Omental fat pad (tissue), 4 donors: Measurements from ENCODE around the gene PSTPIP1. TPM values are rescaled to one million over a fixed set of nuclear protein-coding genes. Genes with fewer than 3 reads are reported as not detected.
A peak's percentile ranks its signal among the peaks of the same experiment; 100 is the strongest.

Experiments
- ATAC-seq: fragments of 150-250 bp; one replicate; pipeline ENCODE4 v1.9.1; 2016; ENCODE audit warnings: mild to moderate bottlenecking, moderate library complexity; ENCODE audit not compliant: low FRiP score
- DNase-seq: peaks from one replicate; pipeline ENCODE4 v3.0.0-alpha.2; 2019; ENCODE audit warnings: low spot score
- total RNA-seq, 4 donors: library from RNA; depleted of rRNA; stranded (reverse); fragments of >200 nt; gene quantifications; one replicate each; pipeline ENCODE4 v1.1.0, GENCODE V29; 2016
- TF ChIP-seq, protein P1 (sequence below), 3 donors: fragments of 450-650 bp; IDR thresholded peaks; one replicate each; pipeline ENCODE4 v1.5.1; 2016 to 2017; ENCODE audit warnings: antibody characterized with exemption in 3 of 3, mild to moderate bottlenecking in 3 of 3, moderate library complexity in 2 of 3

PSTPIP1 gene
- total RNA-seq, 4 donors from 2014 or later = 6.3 to 38.5 (median 15.1) TPM

DNA sequence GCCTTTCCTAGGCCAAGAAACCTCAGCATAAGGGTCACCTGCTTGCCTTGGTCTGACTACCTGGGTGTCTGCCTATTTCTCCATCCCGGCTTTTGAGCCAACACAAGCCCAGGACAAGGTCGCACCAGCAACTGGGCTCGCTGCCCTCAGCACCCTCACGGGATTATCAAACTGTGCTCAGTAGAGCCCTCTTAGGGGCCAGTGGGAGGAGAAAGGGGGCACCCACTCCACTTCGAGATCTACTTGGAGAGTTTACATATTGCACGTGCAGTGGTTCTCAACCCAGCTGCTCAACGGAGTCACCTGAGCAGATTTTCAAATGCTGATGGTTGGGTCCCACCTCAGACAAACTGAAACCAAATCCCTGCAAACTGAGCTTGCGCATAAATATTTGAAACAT is 44.9 kb downstream of the PSTPIP1 start:
- DNase-seq = no peak
- TF ChIP-seq, protein P1, sequence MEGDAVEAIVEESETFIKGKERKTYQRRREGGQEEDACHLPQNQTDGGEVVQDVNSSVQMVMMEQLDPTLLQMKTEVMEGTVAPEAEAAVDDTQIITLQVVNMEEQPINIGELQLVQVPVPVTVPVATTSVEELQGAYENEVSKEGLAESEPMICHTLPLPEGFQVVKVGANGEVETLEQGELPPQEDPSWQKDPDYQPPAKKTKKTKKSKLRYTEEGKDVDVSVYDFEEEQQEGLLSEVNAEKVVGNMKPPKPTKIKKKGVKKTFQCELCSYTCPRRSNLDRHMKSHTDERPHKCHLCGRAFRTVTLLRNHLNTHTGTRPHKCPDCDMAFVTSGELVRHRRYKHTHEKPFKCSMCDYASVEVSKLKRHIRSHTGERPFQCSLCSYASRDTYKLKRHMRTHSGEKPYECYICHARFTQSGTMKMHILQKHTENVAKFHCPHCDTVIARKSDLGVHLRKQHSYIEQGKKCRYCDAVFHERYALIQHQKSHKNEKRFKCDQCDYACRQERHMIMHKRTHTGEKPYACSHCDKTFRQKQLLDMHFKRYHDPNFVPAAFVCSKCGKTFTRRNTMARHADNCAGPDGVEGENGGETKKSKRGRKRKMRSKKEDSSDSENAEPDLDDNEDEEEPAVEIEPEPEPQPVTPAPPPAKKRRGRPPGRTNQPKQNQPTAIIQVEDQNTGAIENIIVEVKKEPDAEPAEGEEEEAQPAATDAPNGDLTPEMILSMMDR (IDR thresholded peaks at IDR 0.05) = no peak
- no peak for ATAC-seq

DNA sequence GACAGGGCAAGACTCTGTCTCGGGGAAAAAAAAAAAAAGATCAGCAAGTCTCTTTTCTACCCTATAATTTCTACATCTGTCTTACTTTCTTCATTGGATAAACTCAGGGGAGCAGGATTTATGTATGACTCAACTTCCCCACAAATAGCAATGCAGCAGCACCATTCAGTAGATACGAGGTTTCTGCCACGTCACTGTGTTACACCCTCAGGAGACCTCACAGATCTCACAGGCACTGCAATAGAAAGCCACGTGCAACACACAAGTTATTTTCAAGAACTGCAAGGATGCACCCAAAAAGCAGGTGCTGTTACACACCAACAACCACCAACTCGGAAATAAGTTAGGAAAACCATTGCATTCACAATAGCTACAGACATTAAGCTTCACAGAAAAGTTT is 45.7 kb downstream of the PSTPIP1 start:
- DNase-seq = no peak
- TF ChIP-seq, protein P1 (IDR thresholded peaks at IDR 0.05) = no peak
- ATAC-seq = no peak

- ATAC-seq (no peak), DNase-seq (no peak)
- TF ChIP-seq, protein P1 (IDR thresholded peaks at IDR 0.05) = no peak
These were observed 47.5 kb downstream of the PSTPIP1 start for GRCh38 chr15:77042245-77042919.

GRCh38 chr15:77042955-77043920 is 48.3 kb downstream of the PSTPIP1 start:
- DNase-seq = no peak
- TF ChIP-seq, protein P1 (IDR thresholded peaks at IDR 0.05) = no peak
- ATAC-seq = no peak

DNA sequence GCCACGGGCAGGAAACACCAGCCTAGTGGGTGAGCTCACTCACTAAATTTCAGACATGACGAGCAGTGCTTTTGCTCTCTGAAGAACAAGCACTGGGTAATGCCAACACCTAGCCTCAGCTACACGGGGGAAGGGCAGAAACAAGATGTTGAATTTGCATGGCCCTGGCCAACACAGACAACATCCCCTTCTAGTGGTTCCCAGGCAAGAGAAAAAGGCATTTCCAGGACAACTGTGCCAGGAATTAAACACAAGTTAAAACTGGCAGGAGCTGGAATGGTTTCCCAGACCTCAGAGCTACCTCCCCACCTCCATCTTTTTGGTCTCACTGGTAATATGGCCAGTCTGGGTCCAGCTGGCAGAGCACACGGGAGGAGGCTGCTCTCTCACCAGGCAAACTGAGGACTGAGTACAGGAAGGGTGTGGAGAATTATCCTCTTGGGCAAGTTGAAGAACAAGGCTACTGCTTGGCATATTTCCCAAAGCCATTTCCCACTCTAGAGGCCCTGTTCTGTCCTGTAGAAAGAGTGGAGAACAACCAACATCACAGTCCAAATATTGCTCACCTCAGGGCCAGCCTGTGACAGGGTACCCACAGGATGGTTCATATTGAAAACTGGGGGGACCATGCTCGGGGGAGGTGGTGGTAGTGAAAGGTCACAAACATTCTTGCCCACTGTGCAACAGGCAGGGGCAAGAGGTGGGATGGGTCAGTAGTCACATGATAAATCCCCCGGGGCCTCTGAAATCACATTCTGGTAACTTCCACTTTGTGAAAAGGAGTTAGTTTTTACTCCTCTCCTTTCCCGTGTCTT is 49.5 kb downstream of the PSTPIP1 start:
- DNase-seq = no peak
- peak; percentile 31 for ATAC-seq
- TF ChIP-seq, protein P1 (IDR thresholded peaks at IDR 0.05) = no peak

DNA sequence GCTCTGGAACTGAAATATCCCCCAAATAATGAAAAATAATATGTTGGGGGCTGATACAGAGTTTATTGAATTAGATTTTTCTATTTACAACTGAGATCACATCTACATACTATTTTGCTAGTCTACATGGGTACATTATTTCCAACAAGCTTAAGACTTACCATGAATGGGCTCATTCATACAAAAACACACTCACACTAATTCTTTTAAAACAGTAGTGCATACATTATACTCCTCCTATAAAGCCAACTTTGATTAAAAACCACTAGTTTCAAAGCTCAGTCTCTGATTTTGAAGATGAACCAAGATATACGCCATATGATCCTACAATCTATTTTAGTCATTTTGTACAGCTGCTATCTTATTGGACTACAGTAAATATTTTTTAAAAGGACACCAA is 51.1 kb downstream of the PSTPIP1 start:
- TF ChIP-seq, protein P1 (IDR thresholded peaks at IDR 0.05) = no peak
- DNase-seq (no peak), ATAC-seq (no peak)
